Body of pancreas (tissue), 4 donors: ENCODE results near the gene CACNA1G.

Experiments used
- POLR2A ChIP-seq, 3 donors: fragments of 450-650 bp; IDR thresholded peaks; one replicate each; pipeline ENCODE4 v1.6.1; 2016; ENCODE audit warnings: antibody characterized with exemption in 3 of 3, mild to moderate bottlenecking in 2 of 3
- TF ChIP-seq, protein P1 (sequence below), 7 experiments: fragments of 450-650 bp in 4 of 7; fragments of 200-600 bp in 3 of 7; sonication (generic) in 3 of 7; IDR thresholded peaks; one replicate each; pipeline ENCODE4 v1.5.1; 2016 to 2019; ENCODE audit warnings: antibody characterized with exemption in 7 of 7

- TF ChIP-seq, protein P1, sequence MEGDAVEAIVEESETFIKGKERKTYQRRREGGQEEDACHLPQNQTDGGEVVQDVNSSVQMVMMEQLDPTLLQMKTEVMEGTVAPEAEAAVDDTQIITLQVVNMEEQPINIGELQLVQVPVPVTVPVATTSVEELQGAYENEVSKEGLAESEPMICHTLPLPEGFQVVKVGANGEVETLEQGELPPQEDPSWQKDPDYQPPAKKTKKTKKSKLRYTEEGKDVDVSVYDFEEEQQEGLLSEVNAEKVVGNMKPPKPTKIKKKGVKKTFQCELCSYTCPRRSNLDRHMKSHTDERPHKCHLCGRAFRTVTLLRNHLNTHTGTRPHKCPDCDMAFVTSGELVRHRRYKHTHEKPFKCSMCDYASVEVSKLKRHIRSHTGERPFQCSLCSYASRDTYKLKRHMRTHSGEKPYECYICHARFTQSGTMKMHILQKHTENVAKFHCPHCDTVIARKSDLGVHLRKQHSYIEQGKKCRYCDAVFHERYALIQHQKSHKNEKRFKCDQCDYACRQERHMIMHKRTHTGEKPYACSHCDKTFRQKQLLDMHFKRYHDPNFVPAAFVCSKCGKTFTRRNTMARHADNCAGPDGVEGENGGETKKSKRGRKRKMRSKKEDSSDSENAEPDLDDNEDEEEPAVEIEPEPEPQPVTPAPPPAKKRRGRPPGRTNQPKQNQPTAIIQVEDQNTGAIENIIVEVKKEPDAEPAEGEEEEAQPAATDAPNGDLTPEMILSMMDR (IDR thresholded peaks at IDR 0.05), result no peak
- no peak for TF ChIP-seq POLR2A (IDR thresholded peaks at IDR 0.05)
Measured at GRCh38 chr17:50665838-50666237, 105.3 kb downstream of the CACNA1G start.
